ENCODE data around the gene GPSM3. TPM values are rescaled to one million over a fixed set of nuclear protein-coding genes. Genes with fewer than 3 reads are reported as not detected.
A peak's percentile ranks its signal among the peaks of the same experiment; 100 is the strongest.

The GPSM3 gene
- total and polyA plus RNA-seq, 2 of the 13 experiments (the other 11 are each of a cell fraction or from before 2014, with no cell fraction given): 0.18 to 6.2 TPM

DNA sequence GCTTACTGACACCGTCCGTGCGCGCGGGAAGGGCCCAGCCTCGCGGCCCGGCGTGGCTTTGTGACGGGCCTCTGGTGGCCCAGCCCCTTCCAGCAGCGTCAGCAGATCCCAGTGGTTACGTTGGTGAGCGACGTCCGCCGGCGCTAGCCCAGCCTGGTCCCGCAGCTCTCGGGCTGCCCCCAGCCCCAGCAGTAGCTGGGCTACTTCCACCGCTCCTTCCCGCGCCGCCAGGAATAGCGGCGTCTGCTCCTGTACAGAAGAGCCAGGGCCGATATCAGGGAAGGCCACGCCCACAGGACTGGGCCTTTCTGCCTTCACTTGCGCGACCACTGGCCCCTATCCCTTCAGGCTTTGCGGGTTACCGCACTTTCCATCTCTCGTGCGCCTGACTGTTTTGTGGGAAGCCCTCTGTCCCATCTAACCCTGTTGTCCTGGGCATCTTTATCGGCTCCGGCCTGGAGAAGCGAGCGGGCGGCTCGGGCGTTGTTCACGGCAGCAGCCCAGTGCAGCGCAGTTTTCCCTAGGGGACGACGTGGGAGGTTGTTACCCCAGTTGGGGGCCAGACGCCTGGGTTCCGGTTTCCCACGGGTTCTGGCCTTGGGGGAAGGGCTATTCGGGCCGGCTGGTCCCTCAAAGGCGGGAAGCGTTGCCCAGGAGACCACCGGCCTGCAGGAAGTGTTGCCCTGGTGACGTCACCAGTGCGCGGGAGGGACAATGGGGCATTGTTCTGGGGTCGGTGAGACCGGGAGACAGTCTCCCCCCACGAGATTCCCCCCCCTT lies 3.6 kb upstream of the GPSM3 start (continued):
- TF ChIP-seq, protein P1, sequence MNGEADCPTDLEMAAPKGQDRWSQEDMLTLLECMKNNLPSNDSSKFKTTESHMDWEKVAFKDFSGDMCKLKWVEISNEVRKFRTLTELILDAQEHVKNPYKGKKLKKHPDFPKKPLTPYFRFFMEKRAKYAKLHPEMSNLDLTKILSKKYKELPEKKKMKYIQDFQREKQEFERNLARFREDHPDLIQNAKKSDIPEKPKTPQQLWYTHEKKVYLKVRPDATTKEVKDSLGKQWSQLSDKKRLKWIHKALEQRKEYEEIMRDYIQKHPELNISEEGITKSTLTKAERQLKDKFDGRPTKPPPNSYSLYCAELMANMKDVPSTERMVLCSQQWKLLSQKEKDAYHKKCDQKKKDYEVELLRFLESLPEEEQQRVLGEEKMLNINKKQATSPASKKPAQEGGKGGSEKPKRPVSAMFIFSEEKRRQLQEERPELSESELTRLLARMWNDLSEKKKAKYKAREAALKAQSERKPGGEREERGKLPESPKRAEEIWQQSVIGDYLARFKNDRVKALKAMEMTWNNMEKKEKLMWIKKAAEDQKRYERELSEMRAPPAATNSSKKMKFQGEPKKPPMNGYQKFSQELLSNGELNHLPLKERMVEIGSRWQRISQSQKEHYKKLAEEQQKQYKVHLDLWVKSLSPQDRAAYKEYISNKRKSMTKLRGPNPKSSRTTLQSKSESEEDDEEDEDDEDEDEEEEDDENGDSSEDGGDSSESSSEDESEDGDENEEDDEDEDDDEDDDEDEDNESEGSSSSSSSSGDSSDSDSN (CRISPR knock-in tag; IDR thresholded peaks at IDR 0.05): peak; percentile 72
- TF ChIP-seq, protein P2, sequence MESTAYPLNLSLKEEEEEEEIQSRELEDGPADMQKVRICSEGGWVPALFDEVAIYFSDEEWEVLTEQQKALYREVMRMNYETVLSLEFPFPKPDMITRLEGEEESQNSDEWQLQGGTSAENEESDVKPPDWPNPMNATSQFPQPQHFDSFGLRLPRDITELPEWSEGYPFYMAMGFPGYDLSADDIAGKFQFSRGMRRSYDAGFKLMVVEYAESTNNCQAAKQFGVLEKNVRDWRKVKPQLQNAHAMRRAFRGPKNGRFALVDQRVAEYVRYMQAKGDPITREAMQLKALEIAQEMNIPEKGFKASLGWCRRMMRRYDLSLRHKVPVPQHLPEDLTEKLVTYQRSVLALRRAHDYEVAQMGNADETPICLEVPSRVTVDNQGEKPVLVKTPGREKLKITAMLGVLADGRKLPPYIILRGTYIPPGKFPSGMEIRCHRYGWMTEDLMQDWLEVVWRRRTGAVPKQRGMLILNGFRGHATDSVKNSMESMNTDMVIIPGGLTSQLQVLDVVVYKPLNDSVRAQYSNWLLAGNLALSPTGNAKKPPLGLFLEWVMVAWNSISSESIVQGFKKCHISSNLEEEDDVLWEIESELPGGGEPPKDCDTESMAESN (CRISPR knock-in tag; conservative IDR thresholded peaks at IDR 0.05): no peak
- TF ChIP-seq, protein P3, sequence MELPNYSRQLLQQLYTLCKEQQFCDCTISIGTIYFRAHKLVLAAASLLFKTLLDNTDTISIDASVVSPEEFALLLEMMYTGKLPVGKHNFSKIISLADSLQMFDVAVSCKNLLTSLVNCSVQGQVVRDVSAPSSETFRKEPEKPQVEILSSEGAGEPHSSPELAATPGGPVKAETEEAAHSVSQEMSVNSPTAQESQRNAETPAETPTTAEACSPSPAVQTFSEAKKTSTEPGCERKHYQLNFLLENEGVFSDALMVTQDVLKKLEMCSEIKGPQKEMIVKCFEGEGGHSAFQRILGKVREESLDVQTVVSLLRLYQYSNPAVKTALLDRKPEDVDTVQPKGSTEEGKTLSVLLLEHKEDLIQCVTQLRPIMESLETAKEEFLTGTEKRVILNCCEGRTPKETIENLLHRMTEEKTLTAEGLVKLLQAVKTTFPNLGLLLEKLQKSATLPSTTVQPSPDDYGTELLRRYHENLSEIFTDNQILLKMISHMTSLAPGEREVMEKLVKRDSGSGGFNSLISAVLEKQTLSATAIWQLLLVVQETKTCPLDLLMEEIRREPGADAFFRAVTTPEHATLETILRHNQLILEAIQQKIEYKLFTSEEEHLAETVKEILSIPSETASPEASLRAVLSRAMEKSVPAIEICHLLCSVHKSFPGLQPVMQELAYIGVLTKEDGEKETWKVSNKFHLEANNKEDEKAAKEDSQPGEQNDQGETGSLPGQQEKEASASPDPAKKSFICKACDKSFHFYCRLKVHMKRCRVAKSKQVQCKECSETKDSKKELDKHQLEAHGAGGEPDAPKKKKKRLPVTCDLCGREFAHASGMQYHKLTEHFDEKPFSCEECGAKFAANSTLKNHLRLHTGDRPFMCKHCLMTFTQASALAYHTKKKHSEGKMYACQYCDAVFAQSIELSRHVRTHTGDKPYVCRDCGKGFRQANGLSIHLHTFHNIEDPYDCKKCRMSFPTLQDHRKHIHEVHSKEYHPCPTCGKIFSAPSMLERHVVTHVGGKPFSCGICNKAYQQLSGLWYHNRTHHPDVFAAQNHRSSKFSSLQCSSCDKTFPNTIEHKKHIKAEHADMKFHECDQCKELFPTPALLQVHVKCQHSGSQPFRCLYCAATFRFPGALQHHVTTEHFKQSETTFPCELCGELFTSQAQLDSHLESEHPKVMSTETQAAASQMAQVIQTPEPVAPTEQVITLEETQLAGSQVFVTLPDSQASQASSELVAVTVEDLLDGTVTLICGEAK (IDR thresholded peaks at IDR 0.05): no peak
- TF ChIP-seq, protein P3 (CRISPR knock-in tag; IDR thresholded peaks at IDR 0.05): peak; percentile 83
- no peak for TF ChIP-seq KLF12 (CRISPR knock-in tag; IDR thresholded peaks at IDR 0.05; ENCODE audit: borderline replicate concordance)
- no peak for TF ChIP-seq ZNF432 (CRISPR knock-in tag; IDR thresholded peaks at IDR 0.05; ENCODE audit: borderline replicate concordance)
- TF ChIP-seq, protein P4, sequence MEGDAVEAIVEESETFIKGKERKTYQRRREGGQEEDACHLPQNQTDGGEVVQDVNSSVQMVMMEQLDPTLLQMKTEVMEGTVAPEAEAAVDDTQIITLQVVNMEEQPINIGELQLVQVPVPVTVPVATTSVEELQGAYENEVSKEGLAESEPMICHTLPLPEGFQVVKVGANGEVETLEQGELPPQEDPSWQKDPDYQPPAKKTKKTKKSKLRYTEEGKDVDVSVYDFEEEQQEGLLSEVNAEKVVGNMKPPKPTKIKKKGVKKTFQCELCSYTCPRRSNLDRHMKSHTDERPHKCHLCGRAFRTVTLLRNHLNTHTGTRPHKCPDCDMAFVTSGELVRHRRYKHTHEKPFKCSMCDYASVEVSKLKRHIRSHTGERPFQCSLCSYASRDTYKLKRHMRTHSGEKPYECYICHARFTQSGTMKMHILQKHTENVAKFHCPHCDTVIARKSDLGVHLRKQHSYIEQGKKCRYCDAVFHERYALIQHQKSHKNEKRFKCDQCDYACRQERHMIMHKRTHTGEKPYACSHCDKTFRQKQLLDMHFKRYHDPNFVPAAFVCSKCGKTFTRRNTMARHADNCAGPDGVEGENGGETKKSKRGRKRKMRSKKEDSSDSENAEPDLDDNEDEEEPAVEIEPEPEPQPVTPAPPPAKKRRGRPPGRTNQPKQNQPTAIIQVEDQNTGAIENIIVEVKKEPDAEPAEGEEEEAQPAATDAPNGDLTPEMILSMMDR (CRISPR knock-in tag; IDR thresholded peaks at IDR 0.05): peak; percentile 22; the same call in 1 of the 2 replicates
- 0 out of 2 replicates have a peak, but pooled peaks have one; percentile 29 for TF ChIP-seq ZNF615 (CRISPR knock-in tag; IDR thresholded peaks at IDR 0.05; ENCODE audit: borderline replicate concordance)
- TF ChIP-seq, protein P5, sequence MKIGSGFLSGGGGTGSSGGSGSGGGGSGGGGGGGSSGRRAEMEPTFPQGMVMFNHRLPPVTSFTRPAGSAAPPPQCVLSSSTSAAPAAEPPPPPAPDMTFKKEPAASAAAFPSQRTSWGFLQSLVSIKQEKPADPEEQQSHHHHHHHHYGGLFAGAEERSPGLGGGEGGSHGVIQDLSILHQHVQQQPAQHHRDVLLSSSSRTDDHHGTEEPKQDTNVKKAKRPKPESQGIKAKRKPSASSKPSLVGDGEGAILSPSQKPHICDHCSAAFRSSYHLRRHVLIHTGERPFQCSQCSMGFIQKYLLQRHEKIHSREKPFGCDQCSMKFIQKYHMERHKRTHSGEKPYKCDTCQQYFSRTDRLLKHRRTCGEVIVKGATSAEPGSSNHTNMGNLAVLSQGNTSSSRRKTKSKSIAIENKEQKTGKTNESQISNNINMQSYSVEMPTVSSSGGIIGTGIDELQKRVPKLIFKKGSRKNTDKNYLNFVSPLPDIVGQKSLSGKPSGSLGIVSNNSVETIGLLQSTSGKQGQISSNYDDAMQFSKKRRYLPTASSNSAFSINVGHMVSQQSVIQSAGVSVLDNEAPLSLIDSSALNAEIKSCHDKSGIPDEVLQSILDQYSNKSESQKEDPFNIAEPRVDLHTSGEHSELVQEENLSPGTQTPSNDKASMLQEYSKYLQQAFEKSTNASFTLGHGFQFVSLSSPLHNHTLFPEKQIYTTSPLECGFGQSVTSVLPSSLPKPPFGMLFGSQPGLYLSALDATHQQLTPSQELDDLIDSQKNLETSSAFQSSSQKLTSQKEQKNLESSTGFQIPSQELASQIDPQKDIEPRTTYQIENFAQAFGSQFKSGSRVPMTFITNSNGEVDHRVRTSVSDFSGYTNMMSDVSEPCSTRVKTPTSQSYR (CRISPR knock-in tag; IDR thresholded peaks at IDR 0.05; ENCODE audit: borderline replicate concordance): peak; percentile 91
